IMR-90 (cell line): ENCODE measurements around the gene AK2. TPM values are rescaled to one million over a fixed set of nuclear protein-coding genes. Genes with fewer than 3 reads are reported as not detected.

ENCODE experiments used
- ATAC-seq: fragments of 200-7000 bp; cut with Tn5 transposase; 2 replicates; pipeline ENCODE4 v1.9.1; 2020; ENCODE audit warnings: low read depth, mild to moderate bottlenecking, moderate library complexity
- BruUV-seq: library from RNA; stranded (reverse); fragments of 400-500 nt; replicated peaks from 2 replicates; lab custom pipeline; 2021; lab: Mats Ljungman, UMichigan
- CTCF ChIA-PET: fragments of 300-600 bp; formaldehyde crosslinking; extraction: SDS; loops from one replicate; lab custom pipeline; 2021; ENCODE audit warnings: antibody characterized with exemption; lab: Yijun Ruan, JAX
- POLR2A ChIA-PET: fragments of 300-600 bp; sonication (Branson Sonifier 250); formaldehyde crosslinking; loops from one replicate; lab custom pipeline; 2022; ENCODE audit warnings: antibody characterized with exemption; ENCODE audit not compliant: unreplicated experiment; lab: Charles Lee
- DNase-seq: peaks from one replicate; pipeline ENCODE4 v3.0.0; 2013
- H2AFZ ChIP-seq: replicated peaks from 2 replicates; pipeline ENCODE3; 2013; ENCODE audit warnings: low read length, mild to moderate bottlenecking; ENCODE audit not compliant: poor library complexity
- H2AK5ac ChIP-seq: 2 replicates; pipeline ENCODE4 v1.6.1; 2013; ENCODE audit warnings: low read depth, low read length, inconsistent platforms
- H2AK9ac ChIP-seq: replicated peaks from 2 replicates; pipeline ENCODE3; 2013; ENCODE audit warnings: mild to moderate bottlenecking, low read depth, low read length, moderate library complexity; ENCODE audit not compliant: poor library complexity
- H2BK120ac ChIP-seq: 2 replicates; pipeline ENCODE4 v1.6.1; 2013; ENCODE audit warnings: low read depth, low read length, inconsistent platforms
- H2BK15ac ChIP-seq: 3 replicates; pipeline ENCODE4 v1.6.1; 2013; ENCODE audit warnings: low read depth, low read length, inconsistent platforms
- H2BK20ac ChIP-seq: 2 replicates; pipeline ENCODE4 v1.6.1; 2013; ENCODE audit warnings: low read depth, mild to moderate bottlenecking, inconsistent platforms, low read length, moderate library complexity
- H2BK5ac ChIP-seq: 2 replicates; pipeline ENCODE4 v1.6.1; 2013; ENCODE audit warnings: mild to moderate bottlenecking, low read depth, low read length, inconsistent platforms; ENCODE audit not compliant: poor library complexity, severe bottlenecking
- H3K14ac ChIP-seq: replicated peaks from 2 replicates; pipeline ENCODE4 v1.6.1; 2013; ENCODE audit warnings: low read depth, low read length, inconsistent platforms
- H3K18ac ChIP-seq: 2 replicates; pipeline ENCODE4 v1.6.1; 2013; ENCODE audit warnings: low read depth, low read length, control low read depth
- H3K23ac ChIP-seq: 2 replicates; pipeline ENCODE4 v1.6.1; 2013; ENCODE audit warnings: low read depth, low read length, inconsistent platforms
- H3K27ac ChIP-seq: 2 replicates; pipeline ENCODE4 v1.5.1; 2013; ENCODE audit warnings: mild to moderate bottlenecking, control low read depth, low read length; ENCODE audit not compliant: insufficient read depth
- H3K27me3 ChIP-seq: 2 replicates; pipeline ENCODE4 v1.6.1; 2013; ENCODE audit warnings: low read length; ENCODE audit not compliant: control insufficient read depth, insufficient read depth
- H3K36me3 ChIP-seq: 2 replicates; pipeline ENCODE4 v1.6.1; 2013; ENCODE audit warnings: low read length, mixed read lengths; ENCODE audit not compliant: control insufficient read depth, insufficient read depth
- H3K4ac ChIP-seq: 2 replicates; pipeline ENCODE4 v1.6.1; 2013; ENCODE audit warnings: low read depth, low read length, inconsistent platforms
- H3K4me1 ChIP-seq: 2 replicates; pipeline ENCODE4 v1.6.1; 2013; ENCODE audit warnings: low read length, mixed read lengths; ENCODE audit not compliant: control insufficient read depth, insufficient read depth
- H3K4me2 ChIP-seq: 2 replicates; pipeline ENCODE4 v1.6.1; 2013; ENCODE audit warnings: low read depth, mild to moderate bottlenecking, control low read depth, low read length, moderate library complexity
- H3K4me3 ChIP-seq: 2 replicates; pipeline ENCODE4 v1.5.1; 2013; ENCODE audit warnings: low read depth, mild to moderate bottlenecking, control low read depth, low read length, moderate library complexity; ENCODE audit not compliant: insufficient read depth
- H3K56ac ChIP-seq: 2 replicates; pipeline ENCODE4 v1.6.1; 2013; ENCODE audit warnings: low read length, inconsistent platforms; ENCODE audit not compliant: insufficient read depth; ENCODE audit errors: extremely low read depth
- H3K79me1 ChIP-seq, 2 experiments: 2 replicates each; pipeline ENCODE4 v1.6.1; 2013; ENCODE audit warnings: low read length in 2 of 2, inconsistent platforms in 1 of 2, low read depth in 1 of 2
- H3K9ac ChIP-seq: 2 replicates; pipeline ENCODE4 v1.6.1; 2013; ENCODE audit warnings: low read depth, low read length, control low read depth
- H3K9me1 ChIP-seq: 2 replicates; pipeline ENCODE4 v1.6.1; 2013; ENCODE audit warnings: low read length, inconsistent platforms; ENCODE audit not compliant: insufficient read depth
- H3K9me3 ChIP-seq: 2 replicates; pipeline ENCODE4 v1.6.1; 2013; ENCODE audit warnings: low read length; ENCODE audit not compliant: control insufficient read depth, insufficient read depth
- H4K20me1 ChIP-seq: 2 replicates; pipeline ENCODE4 v1.6.1; 2013; ENCODE audit warnings: low read length, inconsistent platforms; ENCODE audit not compliant: insufficient read depth
- H4K5ac ChIP-seq: 2 replicates; pipeline ENCODE4 v1.6.1; 2013; ENCODE audit warnings: mild to moderate bottlenecking, low read depth, low read length, control low read depth
- H4K8ac ChIP-seq, 2 experiments: 2 replicates each; pipeline ENCODE4 v1.6.1; 2013; ENCODE audit warnings: low read depth in 2 of 2, low read length in 2 of 2, control low read depth in 1 of 2, inconsistent platforms in 1 of 2
- H4K91ac ChIP-seq: 2 replicates; pipeline ENCODE4 v1.6.1; 2013; ENCODE audit warnings: low read depth, low read length, inconsistent platforms; ENCODE audit not compliant: insufficient read depth
- CEBPB ChIP-seq: IDR thresholded peaks from 2 replicates; pipeline ENCODE4 v1.6.1; 2012; ENCODE audit warnings: low read depth, low read length, improper control_type of control experiment
- CHD1 ChIP-seq: IDR thresholded peaks from 2 replicates; pipeline ENCODE4 v1.6.1; 2012; ENCODE audit warnings: low read depth, low read length, improper control_type of control experiment
- CTCF ChIP-seq: conservative IDR thresholded peaks from 2 replicates; pipeline ENCODE4 v1.5.1; 2012; ENCODE audit warnings: mild to moderate bottlenecking, low read depth, low read length, improper control_type of control experiment
- ELK1 ChIP-seq: fragments of 150-350 bp; IDR thresholded peaks from 2 replicates; pipeline ENCODE4 v1.6.1; 2016; ENCODE audit warnings: low read depth, mild to moderate bottlenecking, low read length, moderate library complexity, borderline replicate concordance
- MAFK ChIP-seq: IDR thresholded peaks from 2 replicates; pipeline ENCODE4 v1.6.1; 2012; ENCODE audit warnings: low read depth, low read length, improper control_type of control experiment
- MXI1 ChIP-seq: IDR thresholded peaks from 2 replicates; pipeline ENCODE4 v1.6.1; 2012; ENCODE audit warnings: low read depth, mild to moderate bottlenecking, low read length, moderate library complexity, borderline replicate concordance
- NFE2L2 ChIP-seq: fragments of 150-350 bp; IDR thresholded peaks from 2 replicates; pipeline ENCODE4 v1.6.1; 2016; ENCODE audit warnings: low read depth, mild to moderate bottlenecking, low read length
- POLR2A ChIP-seq: IDR thresholded peaks from 2 replicates; pipeline ENCODE4 v1.6.1; 2012; ENCODE audit warnings: mild to moderate bottlenecking, low read depth, low read length
- RCOR1 ChIP-seq: IDR thresholded peaks from 2 replicates; pipeline ENCODE4 v1.6.1; 2012; ENCODE audit warnings: mild to moderate bottlenecking, low read length, improper control_type of control experiment; ENCODE audit not compliant: insufficient replicate concordance
- SMC3 ChIP-seq: fragments of 150-350 bp; IDR thresholded peaks from 2 replicates; pipeline ENCODE4 v1.6.1; 2016; ENCODE audit warnings: low read depth, mild to moderate bottlenecking, antibody characterized with exemption, low read length, moderate library complexity
- USF2 ChIP-seq: fragments of 150-350 bp; IDR thresholded peaks from 2 replicates; pipeline ENCODE4 v1.6.1; 2017; ENCODE audit warnings: mild to moderate bottlenecking, antibody characterized with exemption, low read length, low read depth
- WGBS, 2 experiments: methylation state at CpG; one replicate each; pipeline versions ENCODE4 v1.1.5 to v1.1.7; 2013; ENCODE audit warnings: missing lambda C conversion rate in 2 of 2; ENCODE audit not compliant: insufficient read length in 1 of 2; ENCODE audit errors: extremely low coverage in 2 of 2; 5-methylcytosine and 5-hydroxymethylcytosine counted together
- dilution Hi-C: fragments of 300-500 bp; cut with HindIII; formaldehyde crosslinking; loops from one replicate; pipeline ENCODE4 v1.14.3; 2018; ENCODE audit warnings: low sequenced_read_pairs; ENCODE audit not compliant: unreplicated experiment
- in situ Hi-C: fragments of 300-500 bp; cut with MboI; formaldehyde crosslinking; loops from 3 replicates; pipeline ENCODE4 v1.14.3; 2019; ENCODE audit warnings: low sequenced_read_pairs, inconsistent platforms, mixed read lengths
- intact Hi-C: fragments of 100-400 bp; cut with micrococcal nuclease; formaldehyde crosslinking; loops from 2 replicates; pipeline ENCODE4 v1.10.0; 2022
- polyA plus RNA-seq, 3 experiments: library from polyadenylated mRNA; depleted of rRNA; stranded (reverse); fragments of >200 nt; gene quantifications; 2 replicates each; pipeline ENCODE4 v1.2.3, GENCODE V29; 2012; ENCODE audit warnings: low replicate concordance in 1 of 3
- total RNA-seq: library from RNA; depleted of rRNA; stranded (reverse); fragments of >200 nt; gene quantifications from 2 replicates; pipeline ENCODE4 v1.2.3, GENCODE V29; 2012

AK2 gene
- total and polyA plus RNA-seq, 2 of the 4 experiments (the other 2 are of a cell fraction), result 118 to 203 TPM

GRCh38 chr1:32981003-32981901, 55.4 kb downstream of the AK2 start (continued):
- TF ChIP-seq RCOR1 (peak; percentile 94), POLR2A (peak; percentile 81), MXI1 (no peak), CEBPB (no peak)

- no peak for ATAC-seq
- BruUV-seq, result no TSS peak
- Histone ChIP-seq H2AFZ (no peak overlapping the region), H2AK9ac (no peak overlapping the region), H3K4me1 (peaks cover 17% of the 10 kb centered on the region), H3K27me3 (no peaks in the 10 kb centered on the region), H4K20me1 (no peaks in the 10 kb centered on the region), H3K56ac (no peak overlapping the region), H3K9me3 (no peaks in the 10 kb centered on the region), H3K9me1 (peaks cover 10% of the 10 kb centered on the region), H3K79me1 (no peaks in the 10 kb centered on the region; a peak in 1 of 4 replicates), H3K18ac (no peak overlapping the region), H3K27ac (no peak overlapping the region), H2BK20ac (no peak overlapping the region), H3K4me3 (no peak overlapping the region), H3K4me2 (no peak overlapping the region), H3K23ac (no peak overlapping the region), H2AK5ac (peak overlapping the region; percentile 64; the same call in 1 of the 2 replicates), H3K14ac (no peak overlapping the region), H3K36me3 (no peaks in the 10 kb centered on the region), H4K8ac (no peak overlapping the region), H2BK15ac (no peak overlapping the region; the same call in 2 of the 3 replicates), H3K4ac (no peak overlapping the region), H3K9ac (no peak overlapping the region), H4K5ac (no peak overlapping the region), H2BK5ac (no peak overlapping the region), H2BK120ac (no peak overlapping the region), H4K91ac (no peak overlapping the region)
- DNase-seq, result no peak
- POLR2A ChIA-PET, result no interaction called here
- dilution Hi-C loops, result no loop called here
- in situ Hi-C loops, result no loop called here
- TF ChIP-seq RCOR1, result no peak
- TF ChIP-seq ELK1, result no peak
- no peak for TF ChIP-seq CEBPB
- TF ChIP-seq CTCF, result no peak
- no peak for TF ChIP-seq MXI1
- no peak for TF ChIP-seq USF2
- TF ChIP-seq SMC3, result no peak
- TF ChIP-seq MAFK, result no peak
- TF ChIP-seq CHD1, result no peak
- TF ChIP-seq NFE2L2, result no peak
- CTCF ChIA-PET, result interaction anchor here (0.6 to 0.7 kb wide), 2 partner anchors 88 to 100 kb away, joined by 3 read pairs; no protein-coding TSS in a partner anchor
- intact Hi-C loops, result no loop called here
- WGBS, 2 experiments, result 100% methylated on average over 5 of the region's 10 CpGs; no CpG with 5 or more reads in 1 of the 2 experiments
Observed at GRCh38 chr1:32980080-32980479, 56.6 kb downstream of the AK2 start.
